ENCODE measurements around the gene IL18RAP.

DNA sequence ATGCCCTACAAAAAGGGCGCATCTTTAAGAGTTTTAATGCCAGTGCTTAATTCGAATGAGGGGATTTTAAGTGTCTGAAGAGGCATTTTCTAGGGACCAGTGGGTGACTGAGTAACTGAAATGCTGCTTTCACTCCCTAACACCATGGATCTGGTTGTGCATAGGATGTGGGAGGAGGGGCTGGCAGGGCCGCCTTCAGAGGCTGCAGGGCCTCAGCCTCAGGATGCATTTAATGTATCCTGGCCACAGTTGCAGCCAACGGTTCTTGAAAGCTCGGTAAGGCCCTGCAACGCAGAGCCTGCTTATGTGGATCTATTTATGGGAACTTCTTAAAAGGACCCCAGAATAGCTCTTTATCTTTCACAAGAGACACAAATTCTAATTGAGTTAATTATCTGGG, 25.8 kb upstream of the IL18RAP start:
- TF ChIP-seq, protein P1, sequence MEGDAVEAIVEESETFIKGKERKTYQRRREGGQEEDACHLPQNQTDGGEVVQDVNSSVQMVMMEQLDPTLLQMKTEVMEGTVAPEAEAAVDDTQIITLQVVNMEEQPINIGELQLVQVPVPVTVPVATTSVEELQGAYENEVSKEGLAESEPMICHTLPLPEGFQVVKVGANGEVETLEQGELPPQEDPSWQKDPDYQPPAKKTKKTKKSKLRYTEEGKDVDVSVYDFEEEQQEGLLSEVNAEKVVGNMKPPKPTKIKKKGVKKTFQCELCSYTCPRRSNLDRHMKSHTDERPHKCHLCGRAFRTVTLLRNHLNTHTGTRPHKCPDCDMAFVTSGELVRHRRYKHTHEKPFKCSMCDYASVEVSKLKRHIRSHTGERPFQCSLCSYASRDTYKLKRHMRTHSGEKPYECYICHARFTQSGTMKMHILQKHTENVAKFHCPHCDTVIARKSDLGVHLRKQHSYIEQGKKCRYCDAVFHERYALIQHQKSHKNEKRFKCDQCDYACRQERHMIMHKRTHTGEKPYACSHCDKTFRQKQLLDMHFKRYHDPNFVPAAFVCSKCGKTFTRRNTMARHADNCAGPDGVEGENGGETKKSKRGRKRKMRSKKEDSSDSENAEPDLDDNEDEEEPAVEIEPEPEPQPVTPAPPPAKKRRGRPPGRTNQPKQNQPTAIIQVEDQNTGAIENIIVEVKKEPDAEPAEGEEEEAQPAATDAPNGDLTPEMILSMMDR (IDR thresholded peaks at IDR 0.05; ENCODE audit: insufficient read depth, low read length) = no peak
- TF ChIP-seq POLR2AphosphoS5 (IDR thresholded peaks at IDR 0.05; ENCODE audit: low read depth) = no peak
- TF ChIP-seq, protein P2, sequence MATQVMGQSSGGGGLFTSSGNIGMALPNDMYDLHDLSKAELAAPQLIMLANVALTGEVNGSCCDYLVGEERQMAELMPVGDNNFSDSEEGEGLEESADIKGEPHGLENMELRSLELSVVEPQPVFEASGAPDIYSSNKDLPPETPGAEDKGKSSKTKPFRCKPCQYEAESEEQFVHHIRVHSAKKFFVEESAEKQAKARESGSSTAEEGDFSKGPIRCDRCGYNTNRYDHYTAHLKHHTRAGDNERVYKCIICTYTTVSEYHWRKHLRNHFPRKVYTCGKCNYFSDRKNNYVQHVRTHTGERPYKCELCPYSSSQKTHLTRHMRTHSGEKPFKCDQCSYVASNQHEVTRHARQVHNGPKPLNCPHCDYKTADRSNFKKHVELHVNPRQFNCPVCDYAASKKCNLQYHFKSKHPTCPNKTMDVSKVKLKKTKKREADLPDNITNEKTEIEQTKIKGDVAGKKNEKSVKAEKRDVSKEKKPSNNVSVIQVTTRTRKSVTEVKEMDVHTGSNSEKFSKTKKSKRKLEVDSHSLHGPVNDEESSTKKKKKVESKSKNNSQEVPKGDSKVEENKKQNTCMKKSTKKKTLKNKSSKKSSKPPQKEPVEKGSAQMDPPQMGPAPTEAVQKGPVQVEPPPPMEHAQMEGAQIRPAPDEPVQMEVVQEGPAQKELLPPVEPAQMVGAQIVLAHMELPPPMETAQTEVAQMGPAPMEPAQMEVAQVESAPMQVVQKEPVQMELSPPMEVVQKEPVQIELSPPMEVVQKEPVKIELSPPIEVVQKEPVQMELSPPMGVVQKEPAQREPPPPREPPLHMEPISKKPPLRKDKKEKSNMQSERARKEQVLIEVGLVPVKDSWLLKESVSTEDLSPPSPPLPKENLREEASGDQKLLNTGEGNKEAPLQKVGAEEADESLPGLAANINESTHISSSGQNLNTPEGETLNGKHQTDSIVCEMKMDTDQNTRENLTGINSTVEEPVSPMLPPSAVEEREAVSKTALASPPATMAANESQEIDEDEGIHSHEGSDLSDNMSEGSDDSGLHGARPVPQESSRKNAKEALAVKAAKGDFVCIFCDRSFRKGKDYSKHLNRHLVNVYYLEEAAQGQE (IDR thresholded peaks at IDR 0.05; ENCODE audit: insufficient replicate concordance, low read depth) = no peak
- no peak for TF ChIP-seq SPI1 (IDR thresholded peaks at IDR 0.05; ENCODE audit: borderline replicate concordance, low read depth)
- TF ChIP-seq GABPA (IDR thresholded peaks at IDR 0.05; ENCODE audit: low read depth) = no peak

Measured in HL-60 (cell line).